Astrocyte of the cerebellum (primary cell): Measurements from ENCODE around the gene LMBRD2.

Source experiments
- DNase-seq: peaks from one replicate; pipeline ENCODE4 v3.0.0-alpha.2; 2011; ENCODE audit warnings: low read depth
- H3K4me3 ChIP-seq: 2 replicates; pipeline ENCODE4 v1.5.1; 2011; ENCODE audit warnings: mild to moderate bottlenecking, low read depth, low read length, moderate library complexity
- in situ Hi-C: cut with HindIII; loops from 2 replicates; pipeline ENCODE4 v1.10.0; 2017; ENCODE audit warnings: low sequenced_read_pairs
- TF ChIP-seq, protein P1 (sequence below): IDR thresholded peaks from 2 replicates; pipeline ENCODE4 v1.5.1; 2012; ENCODE audit warnings: low read length, low read depth, moderate library complexity, mild to moderate bottlenecking; ENCODE audit errors: missing control alignments

LMBRD2 gene

DNA sequence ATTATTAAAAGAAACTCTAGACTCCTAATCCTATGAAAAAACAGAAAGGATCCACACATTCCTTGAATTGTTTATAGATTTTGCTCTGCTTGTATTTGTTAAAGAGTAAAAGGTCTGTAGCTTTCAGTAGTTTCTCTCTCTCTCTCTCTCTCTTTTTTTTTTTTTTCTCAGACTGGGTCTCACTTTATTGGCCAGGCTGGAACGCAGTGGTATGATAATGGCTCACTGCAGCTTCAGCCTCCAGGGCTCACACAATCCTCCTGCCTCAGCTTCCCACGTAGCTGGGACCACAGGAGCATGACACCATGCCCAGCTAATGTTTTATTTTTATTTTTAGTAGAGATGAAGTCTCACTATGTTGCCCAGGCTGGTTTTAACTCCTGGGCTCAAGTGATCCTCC lies 94.3 kb downstream of the LMBRD2 start:
- in situ Hi-C loops = no loop called here
- no peak overlapping the region for H3K4me3 ChIP-seq
- DNase-seq = no peak
- TF ChIP-seq, protein P1, sequence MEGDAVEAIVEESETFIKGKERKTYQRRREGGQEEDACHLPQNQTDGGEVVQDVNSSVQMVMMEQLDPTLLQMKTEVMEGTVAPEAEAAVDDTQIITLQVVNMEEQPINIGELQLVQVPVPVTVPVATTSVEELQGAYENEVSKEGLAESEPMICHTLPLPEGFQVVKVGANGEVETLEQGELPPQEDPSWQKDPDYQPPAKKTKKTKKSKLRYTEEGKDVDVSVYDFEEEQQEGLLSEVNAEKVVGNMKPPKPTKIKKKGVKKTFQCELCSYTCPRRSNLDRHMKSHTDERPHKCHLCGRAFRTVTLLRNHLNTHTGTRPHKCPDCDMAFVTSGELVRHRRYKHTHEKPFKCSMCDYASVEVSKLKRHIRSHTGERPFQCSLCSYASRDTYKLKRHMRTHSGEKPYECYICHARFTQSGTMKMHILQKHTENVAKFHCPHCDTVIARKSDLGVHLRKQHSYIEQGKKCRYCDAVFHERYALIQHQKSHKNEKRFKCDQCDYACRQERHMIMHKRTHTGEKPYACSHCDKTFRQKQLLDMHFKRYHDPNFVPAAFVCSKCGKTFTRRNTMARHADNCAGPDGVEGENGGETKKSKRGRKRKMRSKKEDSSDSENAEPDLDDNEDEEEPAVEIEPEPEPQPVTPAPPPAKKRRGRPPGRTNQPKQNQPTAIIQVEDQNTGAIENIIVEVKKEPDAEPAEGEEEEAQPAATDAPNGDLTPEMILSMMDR = no peak

DNA sequence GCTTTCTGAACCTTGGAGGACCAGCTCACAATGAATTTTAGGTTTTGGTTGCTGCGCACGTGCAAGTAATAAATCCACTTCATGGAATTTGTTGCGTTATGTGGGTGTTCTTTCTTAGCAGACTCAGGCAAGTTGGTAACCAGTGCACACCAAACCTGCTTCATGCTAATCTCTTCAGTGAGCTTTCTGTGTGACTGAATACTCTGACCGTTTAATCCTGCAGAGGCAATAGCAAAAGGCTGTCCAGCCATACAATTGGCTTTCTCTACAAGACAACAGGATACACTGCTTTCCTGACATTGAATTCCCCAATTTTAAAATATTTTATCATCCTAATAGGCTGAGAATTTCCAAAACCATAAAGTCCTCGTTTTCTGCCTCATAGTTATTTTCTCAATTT lies 95.3 kb downstream of the LMBRD2 start:
- no peak overlapping the region for H3K4me3 ChIP-seq
- in situ Hi-C loops = no loop called here
- TF ChIP-seq, protein P1 = no peak
- no peak for DNase-seq

DNA sequence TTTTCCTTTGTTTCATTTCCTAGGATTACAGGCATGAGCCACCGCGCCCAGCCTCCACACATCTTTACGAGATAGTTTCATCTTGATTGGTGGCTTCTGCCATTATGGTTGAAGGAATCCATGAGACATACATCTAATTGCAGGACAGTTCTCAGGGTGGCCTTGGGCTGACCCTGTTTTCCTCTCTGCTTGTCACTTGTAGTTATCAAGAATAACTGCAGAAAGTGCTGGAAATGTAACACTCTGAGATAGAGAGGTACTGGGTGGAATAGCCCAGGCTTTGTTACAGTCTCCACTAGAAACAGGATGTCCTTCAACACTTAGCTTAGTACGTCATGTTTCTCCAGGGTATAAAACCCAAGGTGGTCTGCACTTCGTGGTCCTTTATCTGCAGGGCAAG lies 95.7 kb downstream of the LMBRD2 start:
- no peak for DNase-seq
- in situ Hi-C loops = no loop called here
- TF ChIP-seq, protein P1 = no peak
- no peak overlapping the region for H3K4me3 ChIP-seq

GRCh38 chr5:36054647-36055046 lies 97.0 kb downstream of the LMBRD2 start:
- in situ Hi-C loops = no loop called here
- DNase-seq = no peak
- TF ChIP-seq, protein P1 = no peak
- no peak overlapping the region for H3K4me3 ChIP-seq

DNA sequence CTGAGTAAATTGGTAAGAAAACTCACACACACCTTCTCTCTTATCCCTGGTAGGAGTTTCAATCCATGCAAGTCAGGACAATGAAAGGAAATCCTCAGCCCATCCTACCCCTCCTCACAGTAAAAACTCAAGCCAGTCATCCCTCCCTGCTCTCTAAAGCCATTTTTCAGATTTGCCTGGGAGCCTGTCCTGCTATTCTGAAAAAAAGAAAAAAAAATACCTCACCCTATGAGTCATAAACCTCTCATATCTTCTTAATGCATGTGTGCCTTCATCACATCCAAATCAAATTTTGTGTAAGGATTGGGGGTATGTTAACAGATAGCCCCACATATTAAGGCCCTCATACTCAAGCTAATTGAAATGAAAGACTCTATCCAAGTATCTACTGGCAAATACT lies 99.1 kb downstream of the LMBRD2 start:
- no peak overlapping the region for H3K4me3 ChIP-seq
- in situ Hi-C loops = no loop called here
- TF ChIP-seq, protein P1 = no peak
- DNase-seq = no peak

GRCh38 chr5:36049949-36050348 lies 101.7 kb downstream of the LMBRD2 start:
- no peak for DNase-seq
- TF ChIP-seq, protein P1 = no peak
- no peak overlapping the region for H3K4me3 ChIP-seq
- in situ Hi-C loops = no loop called here
